ENCODE data around the gene JAML. TPM values are rescaled to one million over a fixed set of nuclear protein-coding genes. Genes with fewer than 3 reads are reported as not detected.

The JAML gene
- total RNA-seq, 1 donor from 2014 or later: 2.5 TPM

- Histone ChIP-seq H3K4me3 (ENCODE audit: low read depth, low read length) (peak overlapping the region; percentile 31), H3K36me3 (ENCODE audit: control insufficient read depth, insufficient read depth, low read length) (no peaks in the 10 kb centered on the region), H3K27me3 (ENCODE audit: control insufficient read depth, insufficient read depth, low read length) (no peaks in the 10 kb centered on the region)
- no peak for DNase-seq (ENCODE audit: low read depth)
- TF ChIP-seq CTCF (IDR thresholded peaks at IDR 0.05; ENCODE audit: insufficient read depth, low read length, poor library complexity, severe bottlenecking): no peak
These were observed 40.0 kb upstream of the JAML start for GRCh38 chr11:118264569-118265465.

- H3K27me3 ChIP-seq (ENCODE audit: control insufficient read depth, insufficient read depth, low read length): no peaks in the 10 kb centered on the region
These were observed 39.1 kb upstream of the JAML start, which contains the start of gene MPZL2 for GRCh38 chr11:118263695-118264568. TSS of gene MPZL2 (minus strand) at chr11:118264297. CDS start at chr11:118264153, 144 bp downstream.

GRCh38 chr11:118263112-118263511 is 38.3 kb upstream of the JAML start:
- DNase-seq (ENCODE audit: low read depth): no peak

More at GRCh38 chr11:118263695-118264568, 39.1 kb upstream of the JAML start, which contains the start of gene MPZL2:
- no peak for TF ChIP-seq CTCF (IDR thresholded peaks at IDR 0.05; ENCODE audit: insufficient read depth, low read length, poor library complexity, severe bottlenecking)
- Histone ChIP-seq H3K4me3 (ENCODE audit: low read depth, low read length) (peak within 1 kb of the TSS; percentile 31), H3K36me3 (ENCODE audit: control insufficient read depth, insufficient read depth, low read length) (no peaks in the 10 kb centered on the region)
- DNase-seq (ENCODE audit: low read depth): no peak

GRCh38 chr11:118260353-118260752 is 35.5 kb upstream of the JAML start:
- Histone ChIP-seq H3K36me3 (ENCODE audit: control insufficient read depth, insufficient read depth, low read length) (no peaks in the 10 kb centered on the region), H3K4me3 (ENCODE audit: low read depth, low read length) (no peak overlapping the region), H3K27me3 (ENCODE audit: control insufficient read depth, insufficient read depth, low read length) (no peaks in the 10 kb centered on the region)
- no peak for TF ChIP-seq CTCF (IDR thresholded peaks at IDR 0.05; ENCODE audit: insufficient read depth, low read length, poor library complexity, severe bottlenecking)
- no peak for DNase-seq (ENCODE audit: low read depth)

More at GRCh38 chr11:118263112-118263511, 38.3 kb upstream of the JAML start:
- TF ChIP-seq CTCF (IDR thresholded peaks at IDR 0.05; ENCODE audit: insufficient read depth, low read length, poor library complexity, severe bottlenecking): no peak
- Histone ChIP-seq H3K4me3 (ENCODE audit: low read depth, low read length) (peak overlapping the region; percentile 31), H3K27me3 (ENCODE audit: control insufficient read depth, insufficient read depth, low read length) (no peaks in the 10 kb centered on the region), H3K36me3 (ENCODE audit: control insufficient read depth, insufficient read depth, low read length) (no peaks in the 10 kb centered on the region)

GRCh38 chr11:118259138-118259537 is 34.3 kb upstream of the JAML start:
- Histone ChIP-seq H3K36me3 (ENCODE audit: control insufficient read depth, insufficient read depth, low read length) (no peaks in the 10 kb centered on the region), H3K4me3 (ENCODE audit: low read depth, low read length) (no peak overlapping the region), H3K27me3 (ENCODE audit: control insufficient read depth, insufficient read depth, low read length) (no peaks in the 10 kb centered on the region)
- no peak for DNase-seq (ENCODE audit: low read depth)
- no peak for TF ChIP-seq CTCF (IDR thresholded peaks at IDR 0.05; ENCODE audit: insufficient read depth, low read length, poor library complexity, severe bottlenecking)

All from kidney epithelial cell (primary cell).